HUES48 (cell line): ENCODE results near the gene ADGRL3.
A peak's percentile ranks its signal among the peaks of the same experiment; 100 is the strongest.

Experiments used
- H3K27ac ChIP-seq: one replicate; pipeline ENCODE4 v1.7.0; 2013; ENCODE audit warnings: low read depth, low read length, inconsistent platforms
- H3K27me3 ChIP-seq: 2 replicates; pipeline ENCODE4 v1.6.1; 2013; ENCODE audit warnings: mild to moderate bottlenecking, low read length; ENCODE audit not compliant: control insufficient read depth, insufficient read depth
- H3K36me3 ChIP-seq: 2 replicates; pipeline ENCODE4 v1.6.1; 2013; ENCODE audit warnings: low read length; ENCODE audit not compliant: control insufficient read depth, insufficient read depth
- H3K4me1 ChIP-seq: 2 replicates; pipeline ENCODE4 v1.6.1; 2013; ENCODE audit warnings: mild to moderate bottlenecking, low read length; ENCODE audit not compliant: control insufficient read depth, insufficient read depth
- H3K4me3 ChIP-seq: 2 replicates; pipeline ENCODE4 v1.5.1; 2013; ENCODE audit warnings: mild to moderate bottlenecking, low read depth, low read length
- H3K9ac ChIP-seq: 2 replicates; pipeline ENCODE4 v1.6.1; 2013; ENCODE audit warnings: mild to moderate bottlenecking, low read depth, low read length, moderate library complexity
- H3K9me3 ChIP-seq: 2 replicates; pipeline ENCODE4 v1.6.1; 2013; ENCODE audit warnings: low read length; ENCODE audit not compliant: control insufficient read depth, insufficient read depth

ADGRL3 gene

GRCh38 chr4:61193863-61194262, 6.3 kb upstream of the ADGRL3 start:
- no peaks in the 10 kb centered on the region for H3K9me3 ChIP-seq
- no peaks in the 10 kb centered on the region for H3K36me3 ChIP-seq
- no peaks in the 10 kb centered on the region for H3K4me1 ChIP-seq
- no peak overlapping the region for H3K9ac ChIP-seq
- H3K27me3 ChIP-seq = peaks cover 9% of the 10 kb centered on the region
- no peak overlapping the region for H3K27ac ChIP-seq
- H3K4me3 ChIP-seq = no peak overlapping the region

GRCh38 chr4:61194571-61194970, 5.6 kb upstream of the ADGRL3 start:
- no peak overlapping the region for H3K9ac ChIP-seq
- H3K36me3 ChIP-seq = no peaks in the 10 kb centered on the region
- H3K27ac ChIP-seq = no peak overlapping the region
- no peak overlapping the region for H3K4me3 ChIP-seq
- H3K9me3 ChIP-seq = no peaks in the 10 kb centered on the region
- peaks cover 5% of the 10 kb centered on the region for H3K4me1 ChIP-seq
- peaks cover 16% of the 10 kb centered on the region for H3K27me3 ChIP-seq

- Histone ChIP-seq H3K9me3 (no peaks in the 10 kb centered on the region), H3K27me3 (peaks cover 18% of the 10 kb centered on the region), H3K4me1 (peaks cover 6% of the 10 kb centered on the region), H3K4me3 (no peak overlapping the region), H3K36me3 (no peaks in the 10 kb centered on the region), H3K9ac (no peak overlapping the region), H3K27ac (no peak overlapping the region)
These were observed 5.0 kb upstream of the ADGRL3 start for GRCh38 chr4:61195101-61195500.

- no peak overlapping the region for H3K4me3 ChIP-seq
- peaks cover 47% of the 10 kb centered on the region for H3K27me3 ChIP-seq
- no peak overlapping the region for H3K27ac ChIP-seq
- no peaks in the 10 kb centered on the region for H3K9me3 ChIP-seq
- H3K9ac ChIP-seq = no peak overlapping the region
- no peaks in the 10 kb centered on the region for H3K36me3 ChIP-seq
- H3K4me1 ChIP-seq = peaks cover 9% of the 10 kb centered on the region
These were observed 1.4 kb upstream of the ADGRL3 start for GRCh38 chr4:61198686-61199085.

GRCh38 chr4:61199873-61200186, 296 bp upstream of the ADGRL3 start:
- Histone ChIP-seq H3K27me3 (peaks cover 59% of the 10 kb centered on the region), H3K4me3 (peak overlapping the region; percentile 69), H3K36me3 (no peaks in the 10 kb centered on the region), H3K9ac (no peak overlapping the region), H3K4me1 (peaks cover 18% of the 10 kb centered on the region), H3K27ac (peak overlapping the region; percentile 38), H3K9me3 (no peaks in the 10 kb centered on the region)

- Histone ChIP-seq H3K9ac (peak overlapping the region; percentile 57; the same call in 1 of the 2 replicates), H3K9me3 (no peaks in the 10 kb centered on the region)
These were observed 895 bp downstream of the ADGRL3 start for GRCh38 chr4:61200916-61201526.

GRCh38 chr4:61201561-61201960, 1.4 kb downstream of the ADGRL3 start:
- Histone ChIP-seq H3K4me1 (peaks cover 30% of the 10 kb centered on the region), H3K4me3 (peak overlapping the region; percentile 69), H3K9ac (0 out of 2 replicates have a peak overlapping the region, but pooled peaks have one; percentile 57)

More at GRCh38 chr4:61200916-61201526, 895 bp downstream of the ADGRL3 start:
- Histone ChIP-seq H3K27me3 (peaks cover 62% of the 10 kb centered on the region), H3K27ac (no peak overlapping the region), H3K36me3 (no peaks in the 10 kb centered on the region), H3K4me3 (peak overlapping the region; percentile 69), H3K4me1 (peaks cover 30% of the 10 kb centered on the region)

GRCh38 chr4:61201961-61202637, 2.0 kb downstream of the ADGRL3 start:
- Histone ChIP-seq H3K4me1 (peaks cover 30% of the 10 kb centered on the region), H3K27ac (no peak overlapping the region), H3K36me3 (no peaks in the 10 kb centered on the region), H3K9me3 (no peaks in the 10 kb centered on the region), H3K9ac (no peak overlapping the region), H3K27me3 (peaks cover 62% of the 10 kb centered on the region), H3K4me3 (peak overlapping the region; percentile 69)

More at GRCh38 chr4:61201561-61201960, 1.4 kb downstream of the ADGRL3 start:
- peaks cover 62% of the 10 kb centered on the region for H3K27me3 ChIP-seq
- no peaks in the 10 kb centered on the region for H3K36me3 ChIP-seq
- no peaks in the 10 kb centered on the region for H3K9me3 ChIP-seq
- H3K27ac ChIP-seq = no peak overlapping the region

GRCh38 chr4:61202638-61203435, 2.7 kb downstream of the ADGRL3 start:
- Histone ChIP-seq H3K9me3 (no peaks in the 10 kb centered on the region), H3K27ac (no peak overlapping the region), H3K4me3 (peak overlapping the region; percentile 69), H3K36me3 (no peaks in the 10 kb centered on the region), H3K27me3 (peaks cover 62% of the 10 kb centered on the region), H3K4me1 (peaks cover 30% of the 10 kb centered on the region), H3K9ac (no peak overlapping the region)

- peak overlapping the region; percentile 69 for H3K4me3 ChIP-seq
- no peaks in the 10 kb centered on the region for H3K36me3 ChIP-seq
- H3K9ac ChIP-seq = no peak overlapping the region
- no peak overlapping the region for H3K27ac ChIP-seq
- H3K27me3 ChIP-seq = peaks cover 57% of the 10 kb centered on the region
- H3K4me1 ChIP-seq = peaks cover 30% of the 10 kb centered on the region
- H3K9me3 ChIP-seq = no peaks in the 10 kb centered on the region
These were observed 3.3 kb downstream of the ADGRL3 start for GRCh38 chr4:61203436-61203790.
